VCaP (cell line): Measurements from ENCODE around the gene FRAS1.
A peak's percentile ranks its signal among the peaks of the same experiment; 100 is the strongest.
"Not testable (repeated sequence)": the region's sequence is repeated elsewhere in the genome, so short reads cannot be mapped to it uniquely, and the experiment has no call there.

Experiments used
- H3K27ac ChIP-seq: fragments of 450-650 bp; 2 replicates; pipeline ENCODE4 v1.5.1; 2017
- CTCF ChIP-seq: fragments of 450-650 bp; conservative IDR thresholded peaks from 2 replicates; pipeline ENCODE4 v1.5.1; 2017; ENCODE audit warnings: mild to moderate bottlenecking, moderate library complexity

Gene FRAS1

DNA sequence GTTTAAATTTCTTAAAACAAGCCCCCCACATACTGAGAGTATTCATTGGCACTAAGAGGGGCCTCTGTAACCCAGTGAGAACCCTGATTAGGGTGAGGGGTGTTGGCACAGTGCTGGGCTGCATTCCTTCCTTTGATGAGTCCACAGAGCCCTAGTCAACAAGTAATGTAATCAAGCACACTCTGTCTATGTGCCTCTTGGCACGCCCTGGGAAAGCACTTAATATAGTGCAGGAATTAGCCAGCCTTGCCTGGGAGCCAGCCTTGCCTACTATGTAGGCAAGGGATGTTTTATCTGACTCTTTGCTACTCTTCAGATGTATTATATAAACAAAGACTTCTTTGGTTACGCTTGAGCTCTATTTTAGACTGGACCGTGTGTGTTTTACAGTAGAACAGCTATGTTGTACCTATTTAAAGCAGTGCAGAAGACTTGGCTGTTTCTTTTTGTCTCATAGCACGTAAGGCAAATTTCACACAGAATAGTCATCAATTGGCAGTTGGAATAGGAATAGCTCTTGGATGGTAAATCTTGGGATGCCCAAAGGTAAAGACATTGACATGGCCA is 64.3 kb downstream of the FRAS1 start:
- H3K27ac ChIP-seq = no peak overlapping the region
- no peak for TF ChIP-seq CTCF

DNA sequence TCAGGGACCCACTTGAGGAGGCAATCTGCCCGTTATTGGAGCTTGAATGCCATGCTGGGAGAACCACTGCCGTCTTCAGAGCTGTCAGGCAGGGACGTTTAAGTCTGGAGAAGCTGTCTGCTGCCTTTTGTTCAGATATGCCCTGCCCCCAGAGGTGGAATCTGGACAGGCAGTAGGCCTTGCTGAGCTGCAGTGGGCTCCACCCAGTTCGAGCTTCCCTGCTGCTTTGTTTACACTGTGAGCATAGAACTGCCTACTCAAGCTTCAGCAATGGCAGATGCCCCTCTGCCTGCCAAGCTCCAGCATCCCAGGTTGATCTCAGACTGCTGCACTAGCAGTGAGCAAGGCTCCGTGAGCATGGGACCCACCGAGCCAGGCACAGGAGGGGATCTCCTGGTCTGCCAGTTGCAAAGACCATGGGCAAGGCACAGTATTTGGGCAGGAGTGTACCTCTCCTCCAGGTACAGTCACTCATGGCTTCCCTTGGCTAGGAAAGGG is 68.8 kb downstream of the FRAS1 start:
- H3K27ac ChIP-seq = not testable (repeated sequence)

DNA sequence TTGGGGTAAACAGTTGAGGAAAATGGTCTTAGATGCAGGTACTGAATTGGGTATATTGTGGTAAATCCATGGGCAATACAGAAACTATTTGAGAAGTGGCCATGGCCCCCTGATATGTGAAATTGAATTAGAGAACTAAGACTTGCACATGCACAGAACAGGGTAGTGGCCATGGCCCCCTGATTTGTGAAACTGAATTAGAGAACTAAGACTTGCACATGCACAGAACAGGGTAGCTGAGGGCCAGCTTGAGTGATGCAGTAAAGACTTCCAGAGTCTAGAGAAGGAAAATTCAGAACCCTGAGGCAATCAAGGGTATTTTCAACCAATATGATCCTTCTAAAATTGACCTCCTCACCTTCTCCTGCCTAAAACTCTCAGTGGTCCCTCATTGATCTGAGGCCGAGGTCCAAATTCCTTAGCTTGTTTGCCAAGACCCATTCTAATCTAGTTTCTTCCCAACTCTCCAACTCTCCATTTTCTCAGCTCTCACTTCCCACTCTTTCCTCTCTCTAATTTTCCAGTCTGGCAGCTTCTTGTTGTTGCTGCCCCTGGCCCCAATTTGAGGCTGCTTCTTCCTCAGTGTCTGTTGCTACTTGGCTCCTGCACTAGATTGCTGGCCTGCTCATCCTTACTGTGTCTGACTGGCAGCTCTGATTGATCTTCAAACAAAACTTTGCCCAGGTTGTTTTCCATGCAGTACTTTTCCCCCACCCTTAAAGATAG is 72.4 kb downstream of the FRAS1 start:
- H3K27ac ChIP-seq = no peak overlapping the region
- TF ChIP-seq CTCF = no peak

DNA sequence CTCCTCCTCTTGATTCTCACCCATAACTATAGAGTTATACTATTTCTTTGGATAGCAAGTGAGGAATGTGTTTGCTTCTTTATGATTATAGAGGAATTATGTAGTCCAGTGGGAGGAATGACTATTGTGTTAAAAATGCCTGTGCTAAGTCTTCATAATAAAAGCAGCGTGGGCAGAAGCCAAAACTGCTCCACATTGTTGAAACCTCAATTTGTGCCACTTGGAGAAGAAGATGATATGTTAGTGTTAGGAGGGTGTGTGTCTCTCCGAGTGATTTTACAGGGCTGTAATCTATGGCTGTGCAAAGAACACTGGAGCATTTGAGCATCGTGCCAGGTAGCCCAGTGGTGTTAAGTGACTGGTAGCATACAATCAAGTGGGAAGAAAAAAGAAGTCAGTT is 74.3 kb downstream of the FRAS1 start:
- TF ChIP-seq CTCF = no peak
- peak overlapping the region; percentile 1; the same call in 1 of the 2 replicates for H3K27ac ChIP-seq

DNA sequence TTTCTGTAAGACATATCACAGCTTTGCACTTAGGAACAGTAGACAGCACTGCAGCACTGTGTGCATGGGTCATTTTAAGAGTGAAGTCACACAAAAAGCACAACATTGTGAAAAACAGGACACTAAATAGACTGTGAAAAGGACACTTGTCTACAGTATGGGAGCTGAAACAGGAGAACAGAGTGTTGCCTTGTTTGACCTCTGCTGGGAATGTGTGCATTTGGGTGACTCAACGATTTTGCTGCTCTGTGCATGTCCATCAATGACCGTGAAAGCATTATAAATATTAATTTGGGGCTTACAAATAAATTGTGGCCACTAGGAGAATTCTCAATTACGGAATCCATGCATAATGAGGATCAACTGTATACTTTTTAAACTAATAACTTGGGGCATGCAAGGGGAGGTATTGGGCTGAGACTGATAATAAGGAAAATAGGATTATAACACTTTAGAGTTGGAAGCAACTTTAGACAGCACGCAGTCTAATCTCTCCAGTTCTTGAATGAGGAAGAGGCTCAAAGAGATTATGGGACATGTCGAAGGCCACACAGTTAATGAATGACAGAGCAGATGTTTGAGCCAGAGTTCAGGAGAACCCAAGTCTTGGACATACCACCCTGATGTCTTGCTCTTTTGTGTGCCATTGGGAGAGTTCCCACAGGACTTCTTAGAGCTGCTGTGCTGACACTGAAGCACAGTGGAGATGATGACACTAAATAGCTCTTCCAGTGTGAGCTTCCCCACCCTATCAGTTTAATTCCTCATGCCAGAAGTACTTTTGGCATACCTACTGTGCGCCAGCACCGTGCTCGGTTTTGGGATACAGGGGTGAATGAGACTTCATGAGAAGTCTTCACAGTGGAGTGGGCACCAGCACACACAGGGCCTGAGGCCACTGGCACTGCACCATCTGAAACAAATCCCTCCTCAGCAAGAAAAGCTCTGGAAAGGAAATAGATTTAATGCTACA is 79.3 kb downstream of the FRAS1 start:
- TF ChIP-seq CTCF = no peak
- no peak overlapping the region for H3K27ac ChIP-seq

DNA sequence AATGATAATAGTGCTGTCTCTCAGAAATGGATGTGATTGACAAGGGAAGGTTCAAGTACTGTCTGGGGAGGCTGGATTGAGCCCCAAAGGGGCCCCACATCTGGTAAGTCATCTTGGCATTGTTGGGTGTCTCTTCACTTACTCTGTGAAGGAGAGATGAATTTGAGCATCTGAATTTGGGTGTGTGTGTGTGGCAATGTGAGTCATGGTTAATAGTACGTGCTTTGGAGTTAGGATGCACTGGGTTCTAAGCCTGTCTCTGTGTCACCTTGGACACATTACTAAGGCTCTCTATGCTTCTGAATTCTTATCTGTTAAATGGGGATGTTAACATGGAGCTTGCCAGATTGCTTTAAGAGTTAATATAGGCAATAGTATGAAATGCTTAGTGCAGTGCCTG is 80.4 kb downstream of the FRAS1 start:
- no peak for TF ChIP-seq CTCF
- H3K27ac ChIP-seq = no peak overlapping the region

GRCh38 chr4:78138252-78138651 is 81.1 kb downstream of the FRAS1 start:
- no peak overlapping the region for H3K27ac ChIP-seq
- TF ChIP-seq CTCF = no peak
